Smooth muscle cell of the brain vasculature (primary cell): ENCODE results near the gene KIF26B.
"Not testable (repeated sequence)": the region's sequence is repeated elsewhere in the genome, so short reads cannot be mapped to it uniquely, and the experiment has no call there.

Source experiments
- DNase-seq: peaks from one replicate; pipeline ENCODE4 v3.0.0-alpha.2; 2012; ENCODE audit warnings: low read depth, low spot score

Gene KIF26B

GRCh38 chr1:245692318-245692717, 537.5 kb downstream of the KIF26B start:
- no peak for DNase-seq

- DNase-seq: no peak
Observed at GRCh38 chr1:245693116-245693793, 538.5 kb downstream of the KIF26B start.

GRCh38 chr1:245693941-245694752, 539.4 kb downstream of the KIF26B start:
- DNase-seq: no peak

- no peak for DNase-seq
Observed at GRCh38 chr1:245694753-245695195, 540.0 kb downstream of the KIF26B start.

GRCh38 chr1:245695211-245695610, 540.4 kb downstream of the KIF26B start:
- no peak for DNase-seq

- not testable (repeated sequence) for DNase-seq
Observed at GRCh38 chr1:245695701-245696100, 540.9 kb downstream of the KIF26B start.

GRCh38 chr1:245698116-245698515, 543.3 kb downstream of the KIF26B start:
- DNase-seq: no peak

- no peak for DNase-seq
Observed at GRCh38 chr1:245698860-245699259, 544.1 kb downstream of the KIF26B start.

GRCh38 chr1:245700631-245701030, 545.8 kb downstream of the KIF26B start:
- no peak for DNase-seq

- no peak for DNase-seq
Observed at GRCh38 chr1:245701631-245702030, 546.8 kb downstream of the KIF26B start.

- no peak for DNase-seq
Observed at GRCh38 chr1:245702346-245702745, 547.6 kb downstream of the KIF26B start.

- no peak for DNase-seq
Observed at GRCh38 chr1:245704341-245704740, 549.6 kb downstream of the KIF26B start.

GRCh38 chr1:245704765-245705164, 550.0 kb downstream of the KIF26B start:
- DNase-seq: no peak

GRCh38 chr1:245707941-245708340, 553.2 kb downstream of the KIF26B start:
- no peak for DNase-seq

GRCh38 chr1:245710961-245711903, 556.4 kb downstream of the KIF26B start:
- DNase-seq: no peak

GRCh38 chr1:245714027-245714426, 559.2 kb downstream of the KIF26B start:
- not testable (repeated sequence) for DNase-seq

GRCh38 chr1:245715291-245715701, 560.5 kb downstream of the KIF26B start:
- DNase-seq: no peak

- DNase-seq: no peak
Observed at GRCh38 chr1:245715970-245716369, 561.2 kb downstream of the KIF26B start.

- no peak for DNase-seq
Observed at GRCh38 chr1:245716561-245716960, 561.8 kb downstream of the KIF26B start.

- DNase-seq: no peak
Observed at GRCh38 chr1:245717611-245718010, 562.8 kb downstream of the KIF26B start.

GRCh38 chr1:245718123-245718522, 563.3 kb downstream of the KIF26B start:
- DNase-seq: no peak

- no peak for DNase-seq
Observed at GRCh38 chr1:245718951-245719350, 564.2 kb downstream of the KIF26B start.
